RWPE2 (cell line): ENCODE measurements around the gene EME2.

Experiments
- ATAC-seq: fragments of 200-7000 bp; cut with Tn5 transposase; 3 replicates; pipeline ENCODE4 v1.9.1; 2021; ENCODE audit warnings: low read depth
- DNase-seq: peaks from one replicate; pipeline ENCODE4 v3.0.0-alpha.2; 2020; ENCODE audit warnings: low spot score
- H3K27ac ChIP-seq: fragments of 450-650 bp; 2 replicates; pipeline ENCODE4 v1.5.1; 2017; ENCODE audit warnings: mild to moderate bottlenecking; ENCODE audit not compliant: poor library complexity, severe bottlenecking
- H3K27me3 ChIP-seq: fragments of 250-450 bp; sonication (Bioruptor Pico); 2 replicates; pipeline ENCODE4 v1.5.1; 2021; ENCODE audit warnings: mild to moderate bottlenecking, moderate library complexity; ENCODE audit not compliant: insufficient read depth, poor library complexity, severe bottlenecking
- H3K36me3 ChIP-seq: fragments of 250-450 bp; sonication (Bioruptor Pico); 2 replicates; pipeline ENCODE4 v1.5.1; 2020; ENCODE audit warnings: low read depth, mild to moderate bottlenecking, moderate library complexity
- H3K4me1 ChIP-seq: fragments of 250-450 bp; sonication (Bioruptor Pico); 2 replicates; pipeline ENCODE4 v1.5.1; 2021; ENCODE audit warnings: mild to moderate bottlenecking, moderate library complexity; ENCODE audit not compliant: insufficient read depth, poor library complexity, severe bottlenecking
- H3K4me3 ChIP-seq: fragments of 250-450 bp; sonication (Bioruptor Pico); 2 replicates; pipeline ENCODE4 v1.5.1; 2021; ENCODE audit warnings: mild to moderate bottlenecking, moderate library complexity; ENCODE audit not compliant: severe bottlenecking
- H3K9me3 ChIP-seq: fragments of 250-450 bp; sonication (Bioruptor Pico); 2 replicates; pipeline ENCODE4 v1.5.1; 2021; ENCODE audit warnings: mild to moderate bottlenecking, moderate library complexity; ENCODE audit not compliant: severe bottlenecking
- TF ChIP-seq, protein P1 (sequence below): fragments of 450-650 bp; IDR thresholded peaks from one replicate; pipeline ENCODE4 v1.5.1; 2017; ENCODE audit warnings: mild to moderate bottlenecking, moderate library complexity; ENCODE audit not compliant: poor library complexity, severe bottlenecking

The EME2 gene

DNA sequence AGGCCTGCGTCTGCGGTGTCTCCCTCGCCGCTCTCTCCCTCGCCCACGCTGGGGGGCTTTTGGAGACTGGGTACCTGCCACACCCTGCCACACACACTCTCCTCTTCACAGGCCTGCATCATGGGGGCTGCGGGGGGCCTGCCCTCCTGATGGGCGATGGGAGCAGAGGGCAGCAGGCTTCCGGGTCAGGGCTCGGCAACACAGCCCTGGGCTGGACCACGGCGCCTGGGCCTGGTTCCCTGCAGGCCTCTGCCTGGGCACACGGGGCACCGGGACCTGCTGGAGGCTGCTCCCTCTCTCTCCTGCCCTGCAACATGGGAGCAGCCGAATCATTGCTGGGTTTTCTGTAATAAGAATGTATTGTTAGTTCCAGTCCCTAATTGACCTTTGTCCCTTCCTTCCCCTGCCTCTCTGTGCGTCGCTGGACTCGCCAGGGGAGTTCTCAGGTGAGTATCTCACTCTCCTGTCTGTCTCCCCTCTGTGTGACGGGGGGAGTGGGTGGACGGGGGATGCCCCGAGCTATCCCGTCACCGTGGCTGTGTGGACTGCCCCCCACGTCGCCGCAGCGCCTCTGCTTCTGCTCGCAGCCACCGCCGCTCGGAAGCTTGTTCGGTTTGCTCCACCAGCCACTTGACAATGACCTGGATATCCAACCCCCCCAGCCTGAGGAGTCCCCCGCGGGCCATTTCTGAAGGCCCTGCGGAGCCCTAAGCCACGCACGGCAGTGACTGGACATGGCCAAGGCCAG lies 14.7 kb upstream of the EME2 start:
- Histone ChIP-seq H3K9me3 (no peaks in the 10 kb centered on the region), H3K4me1 (peaks cover 10% of the 10 kb centered on the region), H3K36me3 (peaks cover 22% of the 10 kb centered on the region), H3K4me3 (no peak overlapping the region), H3K27me3 (no peaks in the 10 kb centered on the region), H3K27ac (no peak overlapping the region)
- ATAC-seq (no peak), DNase-seq (no peak)
- TF ChIP-seq, protein P1, sequence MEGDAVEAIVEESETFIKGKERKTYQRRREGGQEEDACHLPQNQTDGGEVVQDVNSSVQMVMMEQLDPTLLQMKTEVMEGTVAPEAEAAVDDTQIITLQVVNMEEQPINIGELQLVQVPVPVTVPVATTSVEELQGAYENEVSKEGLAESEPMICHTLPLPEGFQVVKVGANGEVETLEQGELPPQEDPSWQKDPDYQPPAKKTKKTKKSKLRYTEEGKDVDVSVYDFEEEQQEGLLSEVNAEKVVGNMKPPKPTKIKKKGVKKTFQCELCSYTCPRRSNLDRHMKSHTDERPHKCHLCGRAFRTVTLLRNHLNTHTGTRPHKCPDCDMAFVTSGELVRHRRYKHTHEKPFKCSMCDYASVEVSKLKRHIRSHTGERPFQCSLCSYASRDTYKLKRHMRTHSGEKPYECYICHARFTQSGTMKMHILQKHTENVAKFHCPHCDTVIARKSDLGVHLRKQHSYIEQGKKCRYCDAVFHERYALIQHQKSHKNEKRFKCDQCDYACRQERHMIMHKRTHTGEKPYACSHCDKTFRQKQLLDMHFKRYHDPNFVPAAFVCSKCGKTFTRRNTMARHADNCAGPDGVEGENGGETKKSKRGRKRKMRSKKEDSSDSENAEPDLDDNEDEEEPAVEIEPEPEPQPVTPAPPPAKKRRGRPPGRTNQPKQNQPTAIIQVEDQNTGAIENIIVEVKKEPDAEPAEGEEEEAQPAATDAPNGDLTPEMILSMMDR = no peak

DNA sequence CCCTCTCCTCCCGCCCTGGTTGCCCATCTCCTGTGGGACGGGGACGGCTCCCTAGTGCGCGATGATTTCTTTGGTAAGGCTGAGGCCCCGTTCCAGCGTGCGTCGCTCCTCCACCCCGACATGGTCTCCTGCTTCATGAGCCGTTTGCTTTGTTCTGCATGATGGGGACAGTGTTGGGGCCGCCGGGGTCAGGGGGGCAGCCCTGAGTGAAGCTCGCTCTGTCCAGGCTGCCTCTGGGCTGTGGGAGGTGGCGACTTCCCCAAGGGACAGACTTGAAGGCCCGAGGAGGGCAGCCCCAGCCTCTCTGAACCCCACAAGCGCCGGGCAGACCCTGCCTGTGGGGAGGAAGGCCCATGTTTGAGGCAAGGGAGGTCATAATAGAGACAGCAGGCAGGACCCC lies 13.7 kb upstream of the EME2 start:
- Histone ChIP-seq H3K36me3 (peaks cover 19% of the 10 kb centered on the region), H3K9me3 (no peaks in the 10 kb centered on the region), H3K27me3 (no peaks in the 10 kb centered on the region), H3K4me3 (no peak overlapping the region), H3K4me1 (peaks cover 10% of the 10 kb centered on the region), H3K27ac (no peak overlapping the region)
- TF ChIP-seq, protein P1 = no peak
- no peak for ATAC-seq
- no peak for DNase-seq

DNA sequence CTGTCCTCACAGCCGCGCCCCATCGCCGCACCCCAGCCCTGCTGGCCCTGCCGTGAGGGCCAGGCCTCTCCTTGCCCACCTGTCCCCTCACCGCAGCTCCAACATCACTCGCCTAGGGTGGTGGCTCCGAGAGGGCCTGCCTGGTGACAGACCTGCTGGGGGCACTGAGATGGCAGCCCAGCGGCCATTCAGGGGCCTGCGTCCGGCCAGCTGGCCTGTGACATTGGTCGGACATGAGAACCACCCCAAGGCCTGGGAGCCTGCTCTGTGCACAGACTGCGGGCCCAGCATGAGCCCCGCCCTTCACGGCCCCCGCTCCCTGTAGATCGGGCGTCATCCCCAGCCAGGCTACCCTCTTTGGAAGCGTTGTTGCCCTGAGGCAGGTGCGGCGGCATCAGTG lies 13.1 kb upstream of the EME2 start:
- no peaks in the 10 kb centered on the region for H3K9me3 ChIP-seq
- ATAC-seq (no peak), DNase-seq (no peak)
- no peak overlapping the region for H3K27ac ChIP-seq
- TF ChIP-seq, protein P1 = no peak
- H3K4me3 ChIP-seq = no peak overlapping the region
- H3K4me1 ChIP-seq = peaks cover 6% of the 10 kb centered on the region
- no peaks in the 10 kb centered on the region for H3K27me3 ChIP-seq
- H3K36me3 ChIP-seq = peaks cover 19% of the 10 kb centered on the region

DNA sequence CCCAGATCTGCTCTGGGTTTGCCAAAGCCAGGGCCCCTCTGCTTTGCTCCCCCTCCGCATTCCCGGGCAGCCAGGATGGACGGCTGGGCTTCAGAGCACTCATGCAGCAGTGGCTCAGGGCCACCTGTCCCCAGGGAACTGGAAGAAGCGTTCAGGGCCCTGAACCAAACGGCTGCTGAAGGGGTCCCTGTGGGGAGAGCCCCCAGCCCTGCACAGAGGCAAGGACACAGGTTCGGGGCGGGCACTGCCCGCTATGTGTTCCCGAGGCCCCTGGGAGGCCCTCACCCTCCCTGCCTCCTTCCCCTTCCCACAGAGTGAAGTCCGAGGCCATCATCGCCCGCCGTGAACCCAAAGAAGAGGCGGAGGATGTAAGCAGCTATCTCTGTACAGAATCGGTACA lies 11.7 kb upstream of the EME2 start:
- TF ChIP-seq, protein P1 = no peak
- Histone ChIP-seq H3K36me3 (peaks cover 22% of the 10 kb centered on the region; the same call in 1 of the 2 replicates), H3K9me3 (no peaks in the 10 kb centered on the region), H3K4me1 (no peaks in the 10 kb centered on the region), H3K4me3 (no peak overlapping the region), H3K27me3 (no peaks in the 10 kb centered on the region), H3K27ac (no peak overlapping the region)
- ATAC-seq = no peak
- DNase-seq = no peak

DNA sequence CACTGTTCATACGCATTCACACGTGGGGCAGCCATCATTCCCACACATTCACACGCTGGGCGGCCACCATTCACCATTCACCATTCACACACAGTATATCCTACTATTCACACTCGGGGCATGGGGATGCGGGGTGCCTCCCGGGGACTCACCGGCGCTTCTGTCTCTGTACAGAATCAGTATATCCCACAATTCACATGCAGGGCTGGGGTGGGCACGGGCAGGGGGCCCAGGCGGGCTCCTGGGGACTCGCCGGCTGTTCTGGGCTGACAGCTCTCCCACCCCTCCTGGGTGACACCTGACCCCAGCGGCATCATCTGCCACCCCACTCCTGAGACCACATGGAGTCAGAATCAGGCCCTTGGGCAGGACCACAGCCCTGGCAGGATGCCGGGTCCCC lies 10.9 kb upstream of the EME2 start:
- TF ChIP-seq, protein P1 = no peak
- Histone ChIP-seq H3K4me3 (no peak overlapping the region), H3K36me3 (peaks cover 22% of the 10 kb centered on the region; the same call in 1 of the 2 replicates), H3K4me1 (no peaks in the 10 kb centered on the region), H3K27me3 (no peaks in the 10 kb centered on the region), H3K27ac (no peak overlapping the region), H3K9me3 (no peaks in the 10 kb centered on the region)
- no peak for ATAC-seq
- DNase-seq = no peak
